Chondrocyte (in vitro differentiated cells): ENCODE results near the gene GP1BA. TPM values are rescaled to one million over a fixed set of nuclear protein-coding genes. Genes with fewer than 3 reads are reported as not detected.

ENCODE experiments used
- DNase-seq: peaks from one replicate; pipeline ENCODE4 v3.0.0; 2021; ENCODE audit warnings: mixed read lengths, low spot score
- H3K27ac Mint-ChIP-seq: one replicate; pipeline ENCODE4 v1.8.0; 2021; ENCODE audit warnings: mild to moderate bottlenecking, moderate library complexity, mixed read lengths; ENCODE audit not compliant: unreplicated experiment
- H3K27me3 Mint-ChIP-seq: 2 replicates; pipeline ENCODE4 v1.8.0; 2021; ENCODE audit warnings: low read depth, mixed read lengths
- H3K36me3 Mint-ChIP-seq: 2 replicates; pipeline ENCODE4 v1.8.0; 2021; ENCODE audit warnings: low read depth, mixed read lengths
- H3K4me1 Mint-ChIP-seq: 2 replicates; pipeline ENCODE4 v1.8.0; 2021; ENCODE audit warnings: low read depth, mild to moderate bottlenecking, mixed read lengths
- H3K4me3 Mint-ChIP-seq: one replicate; pipeline ENCODE4 v1.8.0; 2021; ENCODE audit warnings: mild to moderate bottlenecking, moderate library complexity, mixed read lengths; ENCODE audit not compliant: unreplicated experiment
- H3K9me3 Mint-ChIP-seq: 2 replicates; pipeline ENCODE4 v1.8.0; 2021; ENCODE audit warnings: low read depth, mixed read lengths
- total RNA-seq: library from RNA; stranded (reverse); gene quantifications from 3 replicates; pipeline ENCODE4 v1.2.1, GENCODE V29; 2021
- TF ChIP-seq, protein P1 (sequence below): fragments of 200-600 bp; sonication (generic); IDR thresholded peaks from 2 replicates; pipeline ENCODE4 v1.5.0; 2021; ENCODE audit warnings: antibody characterized with exemption, mild to moderate bottlenecking, moderate library complexity

Gene GP1BA
- total RNA-seq, 1 donor from 2014 or later: not detected

DNA sequence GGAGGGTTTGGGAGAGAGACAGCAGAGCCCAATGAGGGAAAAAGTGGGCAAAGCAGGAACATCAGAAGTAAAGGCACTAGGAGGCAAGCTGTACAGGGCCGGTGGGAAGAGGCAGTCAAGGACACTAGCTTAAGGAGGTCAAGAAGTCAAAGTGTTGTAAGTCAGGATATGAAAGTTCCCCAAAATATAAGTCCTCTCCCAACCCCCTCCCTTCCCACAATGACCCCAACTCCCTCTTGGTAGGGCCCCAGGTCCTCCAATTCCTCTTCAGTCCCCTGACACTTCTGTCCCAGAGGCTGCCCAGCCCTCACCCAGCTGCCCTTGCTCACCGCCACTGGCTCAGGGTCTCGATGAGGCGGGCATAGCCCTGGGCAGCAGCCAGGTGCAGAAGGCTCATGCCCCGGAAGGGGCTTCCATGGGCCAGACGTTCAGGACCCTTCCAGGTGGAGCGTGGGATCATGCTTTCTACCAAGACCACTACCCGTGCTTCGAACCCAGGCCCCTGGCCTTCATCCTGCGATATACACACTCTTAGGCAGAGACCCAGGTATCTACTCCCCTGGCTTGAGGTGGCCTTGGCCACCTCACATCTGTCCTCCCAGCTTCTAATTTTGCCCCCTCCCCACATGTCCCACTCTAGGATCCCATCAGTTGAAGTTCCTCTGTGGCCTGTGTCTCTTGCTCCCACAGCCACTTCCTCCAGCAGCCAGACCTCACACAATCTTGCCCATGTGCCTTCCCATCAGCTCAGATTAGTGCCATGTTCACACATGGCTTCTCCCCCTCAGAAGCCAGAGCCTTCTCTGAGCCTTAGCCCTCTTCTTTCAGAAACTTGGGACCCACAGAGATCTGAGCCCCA lies 41.4 kb downstream of the GP1BA start:
- Mint-ChIP-seq H3K27ac (peak overlapping the region; percentile 74), H3K9me3 (no peaks in the 10 kb centered on the region), H3K4me1 (peaks cover 41% of the 10 kb centered on the region), H3K36me3 (peaks cover 33% of the 10 kb centered on the region), H3K4me3 (no peak overlapping the region), H3K27me3 (no peaks in the 10 kb centered on the region)
- no peak for DNase-seq
- TF ChIP-seq, protein P1, sequence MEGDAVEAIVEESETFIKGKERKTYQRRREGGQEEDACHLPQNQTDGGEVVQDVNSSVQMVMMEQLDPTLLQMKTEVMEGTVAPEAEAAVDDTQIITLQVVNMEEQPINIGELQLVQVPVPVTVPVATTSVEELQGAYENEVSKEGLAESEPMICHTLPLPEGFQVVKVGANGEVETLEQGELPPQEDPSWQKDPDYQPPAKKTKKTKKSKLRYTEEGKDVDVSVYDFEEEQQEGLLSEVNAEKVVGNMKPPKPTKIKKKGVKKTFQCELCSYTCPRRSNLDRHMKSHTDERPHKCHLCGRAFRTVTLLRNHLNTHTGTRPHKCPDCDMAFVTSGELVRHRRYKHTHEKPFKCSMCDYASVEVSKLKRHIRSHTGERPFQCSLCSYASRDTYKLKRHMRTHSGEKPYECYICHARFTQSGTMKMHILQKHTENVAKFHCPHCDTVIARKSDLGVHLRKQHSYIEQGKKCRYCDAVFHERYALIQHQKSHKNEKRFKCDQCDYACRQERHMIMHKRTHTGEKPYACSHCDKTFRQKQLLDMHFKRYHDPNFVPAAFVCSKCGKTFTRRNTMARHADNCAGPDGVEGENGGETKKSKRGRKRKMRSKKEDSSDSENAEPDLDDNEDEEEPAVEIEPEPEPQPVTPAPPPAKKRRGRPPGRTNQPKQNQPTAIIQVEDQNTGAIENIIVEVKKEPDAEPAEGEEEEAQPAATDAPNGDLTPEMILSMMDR: no peak

DNA sequence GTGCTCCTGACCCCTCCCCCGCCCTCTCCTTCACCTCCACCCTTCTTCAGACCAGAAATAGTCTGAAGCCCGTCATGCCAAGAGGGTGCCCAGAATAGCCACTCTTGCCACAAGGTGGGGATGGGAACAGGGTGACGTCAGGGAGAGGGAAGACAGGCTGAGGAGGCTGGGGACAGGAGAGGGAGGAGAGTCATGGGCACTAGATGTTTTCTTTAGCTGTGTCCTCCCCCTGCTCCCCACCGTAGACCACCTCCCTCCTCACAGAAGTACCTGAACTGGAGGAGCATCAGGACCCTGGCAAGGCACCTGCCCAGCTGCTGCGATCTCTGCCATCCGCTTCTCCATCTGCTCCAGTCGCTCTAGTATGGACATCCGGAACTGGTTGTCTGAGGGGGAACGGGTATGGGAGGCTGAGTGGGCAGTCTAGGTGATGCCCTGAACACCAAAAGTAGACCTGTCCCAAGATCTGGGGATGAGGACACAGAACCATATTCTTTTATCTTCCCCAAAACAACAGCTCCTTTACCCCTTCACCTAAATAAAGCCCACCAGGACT lies 42.1 kb downstream of the GP1BA start:
- H3K36me3 Mint-ChIP-seq: peaks cover 27% of the 10 kb centered on the region
- no peak overlapping the region for H3K4me3 Mint-ChIP-seq
- peak overlapping the region; percentile 32 for H3K27ac Mint-ChIP-seq
- H3K27me3 Mint-ChIP-seq: no peaks in the 10 kb centered on the region
- H3K4me1 Mint-ChIP-seq: peaks cover 37% of the 10 kb centered on the region
- H3K9me3 Mint-ChIP-seq: no peaks in the 10 kb centered on the region
- TF ChIP-seq, protein P1: no peak
- DNase-seq: no peak

DNA sequence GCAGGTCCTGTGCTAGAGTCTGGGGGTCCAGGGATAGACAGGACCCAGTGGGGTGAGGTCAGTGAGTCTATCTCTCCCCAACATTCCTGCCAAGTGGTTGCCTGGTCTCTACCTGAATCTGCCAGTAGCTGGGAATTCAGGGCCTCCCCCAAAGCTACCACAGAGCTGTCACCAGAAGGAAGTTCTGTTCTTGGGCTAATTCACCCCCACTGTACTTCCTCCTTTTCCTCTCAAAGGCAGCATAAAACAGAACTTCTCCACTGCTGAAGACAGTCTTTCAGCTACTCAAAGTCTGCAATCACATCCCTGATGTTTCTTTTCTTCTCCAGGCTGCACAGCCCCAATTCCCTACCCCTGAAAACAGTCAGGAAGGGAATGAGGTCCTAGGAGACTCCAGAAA lies 46.6 kb downstream of the GP1BA start:
- Mint-ChIP-seq H3K36me3 (peaks cover 26% of the 10 kb centered on the region), H3K27ac (no peak overlapping the region), H3K27me3 (no peaks in the 10 kb centered on the region), H3K4me1 (peaks cover 16% of the 10 kb centered on the region), H3K9me3 (no peaks in the 10 kb centered on the region), H3K4me3 (no peak overlapping the region)
- TF ChIP-seq, protein P1: no peak
- DNase-seq: no peak

DNA sequence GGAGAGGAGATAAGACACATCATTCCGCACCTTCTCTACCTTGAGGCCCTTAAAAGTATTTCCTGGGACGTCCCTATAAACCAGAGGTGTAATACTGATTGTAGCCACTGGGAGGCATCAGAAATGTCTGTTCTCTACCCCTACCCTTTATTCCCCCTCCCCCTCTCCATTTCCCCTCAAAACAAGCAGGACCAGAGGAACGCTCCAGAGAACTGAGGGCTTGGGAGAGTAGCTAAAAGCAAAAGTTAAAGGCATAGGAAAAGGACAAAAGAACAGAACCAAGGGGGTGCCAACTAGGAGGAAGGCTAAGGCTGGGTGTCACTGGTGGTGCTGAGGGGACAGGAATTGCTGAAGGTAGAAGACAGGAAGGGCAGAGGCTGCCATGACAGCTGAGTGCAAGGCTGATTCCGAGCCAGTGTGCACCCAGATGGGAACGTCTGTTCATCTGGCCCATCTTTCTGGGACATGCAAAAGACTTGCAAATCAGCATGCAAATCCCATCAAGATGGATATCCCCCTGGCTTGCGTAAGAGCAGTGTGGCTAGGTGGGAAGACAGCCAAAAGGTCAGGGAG lies 48.7 kb downstream of the GP1BA start:
- Mint-ChIP-seq H3K36me3 (peaks cover 20% of the 10 kb centered on the region), H3K27me3 (no peaks in the 10 kb centered on the region), H3K4me3 (no peak overlapping the region), H3K9me3 (no peaks in the 10 kb centered on the region), H3K4me1 (peaks cover 8% of the 10 kb centered on the region), H3K27ac (peak overlapping the region; percentile 47)
- TF ChIP-seq, protein P1: peak; percentile 83
- no peak for DNase-seq

DNA sequence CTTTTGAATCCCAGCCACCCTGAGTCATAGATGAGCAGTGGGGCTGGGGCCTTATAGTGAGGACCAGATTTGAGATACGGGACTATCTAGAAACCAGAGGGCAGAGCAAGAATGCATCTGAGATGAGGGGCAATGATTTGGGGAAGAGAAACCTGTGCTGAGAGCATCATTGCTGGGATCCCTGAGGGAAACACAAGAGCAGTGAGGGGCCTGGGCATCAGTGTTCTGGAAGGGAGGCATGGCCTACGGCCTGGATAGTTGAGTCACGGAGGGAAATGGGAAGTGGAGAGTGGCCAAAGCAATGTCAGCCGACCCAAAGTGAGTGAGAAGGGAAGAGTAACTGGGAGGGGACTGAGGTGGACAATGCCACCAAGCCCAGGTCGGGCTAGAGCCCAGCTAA lies 50.2 kb downstream of the GP1BA start:
- H3K4me1 Mint-ChIP-seq: peaks cover 19% of the 10 kb centered on the region
- TF ChIP-seq, protein P1: no peak
- peaks cover 20% of the 10 kb centered on the region for H3K36me3 Mint-ChIP-seq
- no peaks in the 10 kb centered on the region for H3K9me3 Mint-ChIP-seq
- H3K27ac Mint-ChIP-seq: no peak overlapping the region
- no peak for DNase-seq
- H3K4me3 Mint-ChIP-seq: no peak overlapping the region
- no peaks in the 10 kb centered on the region for H3K27me3 Mint-ChIP-seq
